HG02588 (cell line): ENCODE results near the gene MACROD2.

ENCODE experiments used
- ATAC-seq: cut with Tn5 transposase; IDR thresholded peaks from one replicate; pipeline ENCODE4 v1.9.1; 2021; ENCODE audit warnings: mild to moderate bottlenecking, moderate library complexity; ENCODE audit not compliant: unreplicated experiment

The MACROD2 gene

GRCh38 chr20:15571056-15571455 is 1575.7 kb downstream of the MACROD2 start:
- ATAC-seq = no peak

GRCh38 chr20:15575255-15575654 is 1579.9 kb downstream of the MACROD2 start:
- no peak for ATAC-seq

- no peak for ATAC-seq
These were observed 1581.1 kb downstream of the MACROD2 start for GRCh38 chr20:15576411-15576810.

GRCh38 chr20:15578113-15578512 is 1582.8 kb downstream of the MACROD2 start:
- ATAC-seq = no peak

GRCh38 chr20:15579688-15580087 is 1584.4 kb downstream of the MACROD2 start:
- no peak for ATAC-seq

- no peak for ATAC-seq
These were observed 1586.9 kb downstream of the MACROD2 start for GRCh38 chr20:15582146-15582760.

GRCh38 chr20:15584507-15584906 is 1589.2 kb downstream of the MACROD2 start:
- no peak for ATAC-seq

GRCh38 chr20:15593081-15593480 is 1597.8 kb downstream of the MACROD2 start:
- ATAC-seq = no peak

GRCh38 chr20:15594158-15594695 is 1598.9 kb downstream of the MACROD2 start:
- ATAC-seq = no peak

GRCh38 chr20:15596220-15596890 is 1601.0 kb downstream of the MACROD2 start:
- no peak for ATAC-seq

GRCh38 chr20:15597306-15597705 is 1602.0 kb downstream of the MACROD2 start:
- no peak for ATAC-seq

GRCh38 chr20:15599961-15600360 is 1604.6 kb downstream of the MACROD2 start:
- ATAC-seq = no peak

GRCh38 chr20:15600565-15600964 is 1605.2 kb downstream of the MACROD2 start:
- ATAC-seq = no peak

GRCh38 chr20:15603506-15603905 is 1608.2 kb downstream of the MACROD2 start:
- ATAC-seq = no peak

GRCh38 chr20:15603978-15604805 is 1608.9 kb downstream of the MACROD2 start:
- ATAC-seq = no peak

GRCh38 chr20:15609921-15610320 is 1614.6 kb downstream of the MACROD2 start:
- no peak for ATAC-seq

- ATAC-seq = no peak
These were observed 1615.5 kb downstream of the MACROD2 start for GRCh38 chr20:15610787-15611186.

- no peak for ATAC-seq
These were observed 1616.2 kb downstream of the MACROD2 start for GRCh38 chr20:15611541-15611940.

GRCh38 chr20:15612198-15612597 is 1616.9 kb downstream of the MACROD2 start:
- no peak for ATAC-seq

- ATAC-seq = no peak
These were observed 1617.5 kb downstream of the MACROD2 start for GRCh38 chr20:15612769-15613168.

GRCh38 chr20:15613530-15613929 is 1618.2 kb downstream of the MACROD2 start:
- no peak for ATAC-seq

- ATAC-seq = no peak
These were observed 1621.3 kb downstream of the MACROD2 start for GRCh38 chr20:15616626-15617025.
